IMR-90 (cell line): ENCODE results near the gene CCSER1. TPM values are rescaled to one million over a fixed set of nuclear protein-coding genes. Genes with fewer than 3 reads are reported as not detected.

Experiments used
- ATAC-seq: fragments of 200-7000 bp; cut with Tn5 transposase; 2 replicates; pipeline ENCODE4 v1.9.1; 2020; ENCODE audit warnings: low read depth, mild to moderate bottlenecking, moderate library complexity
- BruUV-seq: library from RNA; stranded (reverse); fragments of 400-500 nt; replicated peaks from 2 replicates; lab custom pipeline; 2021; lab: Mats Ljungman, UMichigan
- CTCF ChIA-PET: fragments of 300-600 bp; formaldehyde crosslinking; extraction: SDS; loops from one replicate; lab custom pipeline; 2021; ENCODE audit warnings: antibody characterized with exemption; lab: Yijun Ruan, JAX
- POLR2A ChIA-PET: fragments of 300-600 bp; sonication (Branson Sonifier 250); formaldehyde crosslinking; loops from one replicate; lab custom pipeline; 2022; ENCODE audit warnings: antibody characterized with exemption; ENCODE audit not compliant: unreplicated experiment; lab: Charles Lee
- DNase-seq: peaks from one replicate; pipeline ENCODE4 v3.0.0; 2013
- H2AFZ ChIP-seq: replicated peaks from 2 replicates; pipeline ENCODE3; 2013; ENCODE audit warnings: low read length, mild to moderate bottlenecking; ENCODE audit not compliant: poor library complexity
- H2AK5ac ChIP-seq: 2 replicates; pipeline ENCODE4 v1.6.1; 2013; ENCODE audit warnings: low read depth, low read length, inconsistent platforms
- H2AK9ac ChIP-seq: replicated peaks from 2 replicates; pipeline ENCODE3; 2013; ENCODE audit warnings: mild to moderate bottlenecking, low read depth, low read length, moderate library complexity; ENCODE audit not compliant: poor library complexity
- H2BK120ac ChIP-seq: 2 replicates; pipeline ENCODE4 v1.6.1; 2013; ENCODE audit warnings: low read depth, low read length, inconsistent platforms
- H2BK15ac ChIP-seq: 3 replicates; pipeline ENCODE4 v1.6.1; 2013; ENCODE audit warnings: low read depth, low read length, inconsistent platforms
- H2BK20ac ChIP-seq: 2 replicates; pipeline ENCODE4 v1.6.1; 2013; ENCODE audit warnings: low read depth, mild to moderate bottlenecking, inconsistent platforms, low read length, moderate library complexity
- H2BK5ac ChIP-seq: 2 replicates; pipeline ENCODE4 v1.6.1; 2013; ENCODE audit warnings: mild to moderate bottlenecking, low read depth, low read length, inconsistent platforms; ENCODE audit not compliant: poor library complexity, severe bottlenecking
- H3K14ac ChIP-seq: replicated peaks from 2 replicates; pipeline ENCODE4 v1.6.1; 2013; ENCODE audit warnings: low read depth, low read length, inconsistent platforms
- H3K18ac ChIP-seq: 2 replicates; pipeline ENCODE4 v1.6.1; 2013; ENCODE audit warnings: low read depth, low read length, control low read depth
- H3K23ac ChIP-seq: 2 replicates; pipeline ENCODE4 v1.6.1; 2013; ENCODE audit warnings: low read depth, low read length, inconsistent platforms
- H3K27ac ChIP-seq: 2 replicates; pipeline ENCODE4 v1.5.1; 2013; ENCODE audit warnings: mild to moderate bottlenecking, control low read depth, low read length; ENCODE audit not compliant: insufficient read depth
- H3K27me3 ChIP-seq: 2 replicates; pipeline ENCODE4 v1.6.1; 2013; ENCODE audit warnings: low read length; ENCODE audit not compliant: control insufficient read depth, insufficient read depth
- H3K36me3 ChIP-seq: 2 replicates; pipeline ENCODE4 v1.6.1; 2013; ENCODE audit warnings: low read length, mixed read lengths; ENCODE audit not compliant: control insufficient read depth, insufficient read depth
- H3K4ac ChIP-seq: 2 replicates; pipeline ENCODE4 v1.6.1; 2013; ENCODE audit warnings: low read depth, low read length, inconsistent platforms
- H3K4me1 ChIP-seq: 2 replicates; pipeline ENCODE4 v1.6.1; 2013; ENCODE audit warnings: low read length, mixed read lengths; ENCODE audit not compliant: control insufficient read depth, insufficient read depth
- H3K4me2 ChIP-seq: 2 replicates; pipeline ENCODE4 v1.6.1; 2013; ENCODE audit warnings: low read depth, mild to moderate bottlenecking, control low read depth, low read length, moderate library complexity
- H3K4me3 ChIP-seq: 2 replicates; pipeline ENCODE4 v1.5.1; 2013; ENCODE audit warnings: low read depth, mild to moderate bottlenecking, control low read depth, low read length, moderate library complexity; ENCODE audit not compliant: insufficient read depth
- H3K56ac ChIP-seq: 2 replicates; pipeline ENCODE4 v1.6.1; 2013; ENCODE audit warnings: low read length, inconsistent platforms; ENCODE audit not compliant: insufficient read depth; ENCODE audit errors: extremely low read depth
- H3K79me1 ChIP-seq, 2 experiments: 2 replicates each; pipeline ENCODE4 v1.6.1; 2013; ENCODE audit warnings: low read length in 2 of 2, inconsistent platforms in 1 of 2, low read depth in 1 of 2
- H3K9ac ChIP-seq: 2 replicates; pipeline ENCODE4 v1.6.1; 2013; ENCODE audit warnings: low read depth, low read length, control low read depth
- H3K9me1 ChIP-seq: 2 replicates; pipeline ENCODE4 v1.6.1; 2013; ENCODE audit warnings: low read length, inconsistent platforms; ENCODE audit not compliant: insufficient read depth
- H3K9me3 ChIP-seq: 2 replicates; pipeline ENCODE4 v1.6.1; 2013; ENCODE audit warnings: low read length; ENCODE audit not compliant: control insufficient read depth, insufficient read depth
- H4K20me1 ChIP-seq: 2 replicates; pipeline ENCODE4 v1.6.1; 2013; ENCODE audit warnings: low read length, inconsistent platforms; ENCODE audit not compliant: insufficient read depth
- H4K5ac ChIP-seq: 2 replicates; pipeline ENCODE4 v1.6.1; 2013; ENCODE audit warnings: mild to moderate bottlenecking, low read depth, low read length, control low read depth
- H4K8ac ChIP-seq, 2 experiments: 2 replicates each; pipeline ENCODE4 v1.6.1; 2013; ENCODE audit warnings: low read depth in 2 of 2, low read length in 2 of 2, control low read depth in 1 of 2, inconsistent platforms in 1 of 2
- H4K91ac ChIP-seq: 2 replicates; pipeline ENCODE4 v1.6.1; 2013; ENCODE audit warnings: low read depth, low read length, inconsistent platforms; ENCODE audit not compliant: insufficient read depth
- BHLHE40 ChIP-seq: fragments of 150-350 bp; IDR thresholded peaks from 2 replicates; pipeline ENCODE4 v1.6.1; 2016; ENCODE audit warnings: mild to moderate bottlenecking, low read depth, low read length
- CEBPB ChIP-seq: IDR thresholded peaks from 2 replicates; pipeline ENCODE4 v1.6.1; 2012; ENCODE audit warnings: low read depth, low read length, improper control_type of control experiment
- CHD1 ChIP-seq: IDR thresholded peaks from 2 replicates; pipeline ENCODE4 v1.6.1; 2012; ENCODE audit warnings: low read depth, low read length, improper control_type of control experiment
- CTCF ChIP-seq: conservative IDR thresholded peaks from 2 replicates; pipeline ENCODE4 v1.5.1; 2012; ENCODE audit warnings: mild to moderate bottlenecking, low read depth, low read length, improper control_type of control experiment
- ELK1 ChIP-seq: fragments of 150-350 bp; IDR thresholded peaks from 2 replicates; pipeline ENCODE4 v1.6.1; 2016; ENCODE audit warnings: low read depth, mild to moderate bottlenecking, low read length, moderate library complexity, borderline replicate concordance
- FOS ChIP-seq: fragments of 150-350 bp; IDR thresholded peaks from 2 replicates; pipeline ENCODE4 v1.6.1; 2016; ENCODE audit warnings: low read depth, low read length
- MAFK ChIP-seq: IDR thresholded peaks from 2 replicates; pipeline ENCODE4 v1.6.1; 2012; ENCODE audit warnings: low read depth, low read length, improper control_type of control experiment
- MAZ ChIP-seq: IDR thresholded peaks from 2 replicates; pipeline ENCODE4 v1.6.1; 2012; ENCODE audit warnings: low read depth, mild to moderate bottlenecking, low read length, improper control_type of control experiment, moderate library complexity, borderline replicate concordance
- MXI1 ChIP-seq: IDR thresholded peaks from 2 replicates; pipeline ENCODE4 v1.6.1; 2012; ENCODE audit warnings: low read depth, mild to moderate bottlenecking, low read length, moderate library complexity, borderline replicate concordance
- NFE2L2 ChIP-seq: fragments of 150-350 bp; IDR thresholded peaks from 2 replicates; pipeline ENCODE4 v1.6.1; 2016; ENCODE audit warnings: low read depth, mild to moderate bottlenecking, low read length
- POLR2A ChIP-seq: IDR thresholded peaks from 2 replicates; pipeline ENCODE4 v1.6.1; 2012; ENCODE audit warnings: mild to moderate bottlenecking, low read depth, low read length
- RAD21 ChIP-seq: IDR thresholded peaks from 2 replicates; pipeline ENCODE4 v1.6.1; 2012; ENCODE audit warnings: low read length, improper control_type of control experiment
- RCOR1 ChIP-seq: IDR thresholded peaks from 2 replicates; pipeline ENCODE4 v1.6.1; 2012; ENCODE audit warnings: mild to moderate bottlenecking, low read length, improper control_type of control experiment; ENCODE audit not compliant: insufficient replicate concordance
- RFX5 ChIP-seq: IDR thresholded peaks from 2 replicates; pipeline ENCODE4 v1.8.0; 2012; ENCODE audit warnings: low read depth, mild to moderate bottlenecking, low read length, moderate library complexity
- SMC3 ChIP-seq: fragments of 150-350 bp; IDR thresholded peaks from 2 replicates; pipeline ENCODE4 v1.6.1; 2016; ENCODE audit warnings: low read depth, mild to moderate bottlenecking, antibody characterized with exemption, low read length, moderate library complexity
- WGBS, 2 experiments: methylation state at CpG; one replicate each; pipeline versions ENCODE4 v1.1.5 to v1.1.7; 2013; ENCODE audit warnings: missing lambda C conversion rate in 2 of 2; ENCODE audit not compliant: insufficient read length in 1 of 2; ENCODE audit errors: extremely low coverage in 2 of 2; 5-methylcytosine and 5-hydroxymethylcytosine counted together
- dilution Hi-C: fragments of 300-500 bp; cut with HindIII; formaldehyde crosslinking; loops from one replicate; pipeline ENCODE4 v1.14.3; 2018; ENCODE audit warnings: low sequenced_read_pairs; ENCODE audit not compliant: unreplicated experiment
- in situ Hi-C: fragments of 300-500 bp; cut with MboI; formaldehyde crosslinking; loops from 3 replicates; pipeline ENCODE4 v1.14.3; 2019; ENCODE audit warnings: low sequenced_read_pairs, inconsistent platforms, mixed read lengths
- intact Hi-C: fragments of 100-400 bp; cut with micrococcal nuclease; formaldehyde crosslinking; loops from 2 replicates; pipeline ENCODE4 v1.10.0; 2022
- polyA plus RNA-seq, 3 experiments: library from polyadenylated mRNA; depleted of rRNA; stranded (reverse); fragments of >200 nt; gene quantifications; 2 replicates each; pipeline ENCODE4 v1.2.3, GENCODE V29; 2012; ENCODE audit warnings: low replicate concordance in 1 of 3
- total RNA-seq: library from RNA; depleted of rRNA; stranded (reverse); fragments of >200 nt; gene quantifications from 2 replicates; pipeline ENCODE4 v1.2.3, GENCODE V29; 2012
- TF ChIP-seq, protein P1 (sequence below): fragments of 150-350 bp; IDR thresholded peaks from 2 replicates; pipeline ENCODE4 v1.6.1; 2017; ENCODE audit warnings: mild to moderate bottlenecking, antibody characterized with exemption, low read length, low read depth

The CCSER1 gene
- total and polyA plus RNA-seq, 2 of the 4 experiments (the other 2 are of a cell fraction): not detected

DNA sequence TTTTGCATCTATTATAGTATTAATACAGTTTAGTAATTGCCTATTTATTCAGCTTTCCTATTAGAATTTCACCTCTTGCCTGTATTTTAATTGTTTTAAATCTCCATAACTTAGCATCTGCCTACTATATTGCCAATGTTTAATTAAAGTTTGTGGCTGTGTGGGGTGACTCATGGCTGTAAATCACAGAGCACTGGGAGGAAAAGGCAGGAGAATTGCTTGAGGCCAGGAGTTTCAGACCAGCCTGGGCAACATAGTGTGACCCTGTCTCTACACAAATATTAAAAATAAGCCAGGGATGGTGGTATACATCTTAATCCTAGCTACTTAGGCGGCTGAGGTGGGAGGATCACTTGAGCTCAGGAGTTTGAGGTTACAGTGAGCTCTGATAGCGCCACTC, 14.5 kb upstream of the CCSER1 start:
- no peak overlapping the region for H3K27ac ChIP-seq
- WGBS, 2 experiments: no CpG with 5 or more reads among the region's 2 CpGs
- in situ Hi-C loops: no loop called here
- no peak overlapping the region for H2BK15ac ChIP-seq
- H3K9me1 ChIP-seq: no peaks in the 10 kb centered on the region
- intact Hi-C loops: no loop called here
- no peak overlapping the region for H2BK20ac ChIP-seq
- H4K20me1 ChIP-seq: no peaks in the 10 kb centered on the region
- H2BK120ac ChIP-seq: no peak overlapping the region
- no peak overlapping the region for H3K4me2 ChIP-seq
- ATAC-seq (no peak), DNase-seq (no peak)
- ChIA-PET CTCF (no interaction called here), POLR2A (no interaction called here)
- H3K4me3 ChIP-seq: no peak overlapping the region
- H3K56ac ChIP-seq: no peak overlapping the region
- H3K36me3 ChIP-seq: no peaks in the 10 kb centered on the region
- no peaks in the 10 kb centered on the region for H3K27me3 ChIP-seq
- dilution Hi-C loops: no loop called here
- no peak overlapping the region for H3K4ac ChIP-seq
- H3K23ac ChIP-seq: no peak overlapping the region
- no peak overlapping the region for H4K8ac ChIP-seq
- no peak overlapping the region for H4K5ac ChIP-seq
- H2AFZ ChIP-seq: no peak overlapping the region
- TF ChIP-seq, protein P1, sequence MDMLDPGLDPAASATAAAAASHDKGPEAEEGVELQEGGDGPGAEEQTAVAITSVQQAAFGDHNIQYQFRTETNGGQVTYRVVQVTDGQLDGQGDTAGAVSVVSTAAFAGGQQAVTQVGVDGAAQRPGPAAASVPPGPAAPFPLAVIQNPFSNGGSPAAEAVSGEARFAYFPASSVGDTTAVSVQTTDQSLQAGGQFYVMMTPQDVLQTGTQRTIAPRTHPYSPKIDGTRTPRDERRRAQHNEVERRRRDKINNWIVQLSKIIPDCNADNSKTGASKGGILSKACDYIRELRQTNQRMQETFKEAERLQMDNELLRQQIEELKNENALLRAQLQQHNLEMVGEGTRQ: no peak
- TF ChIP-seq MAFK: no peak
- no peak for TF ChIP-seq CHD1
- TF ChIP-seq NFE2L2: no peak
- no peak for TF ChIP-seq MAZ
- TF ChIP-seq MXI1: no peak
- TF ChIP-seq RFX5: no peak
- TF ChIP-seq RAD21: no peak
- no peak for TF ChIP-seq BHLHE40
- TF ChIP-seq CEBPB: no peak
- no peak for TF ChIP-seq ELK1
- TF ChIP-seq FOS: no peak
- TF ChIP-seq CTCF: no peak
- no peak for TF ChIP-seq RCOR1
- no peak for TF ChIP-seq SMC3
- TF ChIP-seq POLR2A: no peak
- no peak overlapping the region for H3K9ac ChIP-seq
- H2AK9ac ChIP-seq: no peak overlapping the region
- no peak overlapping the region for H4K91ac ChIP-seq
- no TSS peak for BruUV-seq
- H3K79me1 ChIP-seq: no peaks in the 10 kb centered on the region
- H2BK5ac ChIP-seq: no peak overlapping the region
- no peak overlapping the region for H3K14ac ChIP-seq
- H2AK5ac ChIP-seq: no peak overlapping the region
- H3K9me3 ChIP-seq: no peaks in the 10 kb centered on the region
- no peaks in the 10 kb centered on the region for H3K4me1 ChIP-seq
- no peak overlapping the region for H3K18ac ChIP-seq
